ES-I3 (cell line): ENCODE data around the gene BCL2L12.
"Not testable (repeated sequence)": the region's sequence is repeated elsewhere in the genome, so short reads cannot be mapped to it uniquely, and the experiment has no call there.

ENCODE experiments used
- H3K36me3 ChIP-seq: 2 replicates; pipeline ENCODE4 v1.6.1; 2013; ENCODE audit warnings: mild to moderate bottlenecking, low read length, control low read depth, moderate library complexity; ENCODE audit not compliant: insufficient read depth
- H3K4me1 ChIP-seq: 2 replicates; pipeline ENCODE4 v1.6.1; 2013; ENCODE audit warnings: mild to moderate bottlenecking, control low read depth, low read length; ENCODE audit not compliant: insufficient read depth
- H3K9ac ChIP-seq: 2 replicates; pipeline ENCODE4 v1.6.1; 2013; ENCODE audit warnings: low read depth, mild to moderate bottlenecking, low read length, moderate library complexity
- H3K9me3 ChIP-seq: 2 replicates; pipeline ENCODE4 v1.6.1; 2013; ENCODE audit warnings: mild to moderate bottlenecking, low read length, moderate library complexity; ENCODE audit not compliant: control insufficient read depth, insufficient read depth

Gene BCL2L12

GRCh38 chr19:49665351-49666119 is at the start of gene BCL2L12, which contains the start of gene IRF3:
Gene BCL2L12, plus strand, starts transcription at chr19:49665933. Its CDS starts 760 bp downstream, at chr19:49666693.
Gene IRF3, minus strand, starts transcription at chr19:49665857. Its CDS starts 1,019 bp downstream, at chr19:49664838.
- Histone ChIP-seq H3K4me1 (no peaks in the 10 kb centered on the region; the same call in 1 of the 2 replicates), H3K36me3 (peaks cover under 1% of the 10 kb centered on the region; the same call in 1 of the 2 replicates), H3K9me3 (no peaks in the 10 kb centered on the region), H3K9ac (peak within 1 kb of the TSS; percentile 95)

- no peaks in the 10 kb centered on the region; the same call in 1 of the 2 replicates for H3K4me1 ChIP-seq
- H3K9me3 ChIP-seq, result no peaks in the 10 kb centered on the region
- peaks cover 14% of the 10 kb centered on the region for H3K36me3 ChIP-seq
- H3K9ac ChIP-seq, result no peak overlapping the region
Observed at GRCh38 chr19:49616532-49616931, 49.2 kb upstream of the BCL2L12 start.

DNA sequence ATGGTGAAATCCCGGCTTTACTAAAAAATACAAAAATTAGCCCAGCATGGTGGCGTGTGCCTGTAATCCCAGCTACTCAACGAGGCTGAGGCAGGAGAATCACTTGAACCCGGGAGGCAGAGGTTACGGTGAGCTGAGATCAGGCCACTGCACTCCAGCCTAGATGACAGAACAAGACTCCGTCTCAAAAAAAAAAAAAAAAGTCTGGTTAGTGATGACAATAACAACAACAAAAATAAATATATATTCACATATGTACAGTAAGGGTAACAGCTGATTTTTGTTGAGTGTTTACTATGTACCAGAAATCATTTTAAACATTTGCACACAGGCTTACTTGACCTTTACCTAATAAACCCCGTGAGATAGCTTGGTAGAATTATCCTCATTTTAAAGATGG is 48.8 kb upstream of the BCL2L12 start:
- no peak overlapping the region for H3K9ac ChIP-seq
- H3K9me3 ChIP-seq, result no peaks in the 10 kb centered on the region
- peaks cover 14% of the 10 kb centered on the region for H3K36me3 ChIP-seq
- no peaks in the 10 kb centered on the region; the same call in 1 of the 2 replicates for H3K4me1 ChIP-seq

DNA sequence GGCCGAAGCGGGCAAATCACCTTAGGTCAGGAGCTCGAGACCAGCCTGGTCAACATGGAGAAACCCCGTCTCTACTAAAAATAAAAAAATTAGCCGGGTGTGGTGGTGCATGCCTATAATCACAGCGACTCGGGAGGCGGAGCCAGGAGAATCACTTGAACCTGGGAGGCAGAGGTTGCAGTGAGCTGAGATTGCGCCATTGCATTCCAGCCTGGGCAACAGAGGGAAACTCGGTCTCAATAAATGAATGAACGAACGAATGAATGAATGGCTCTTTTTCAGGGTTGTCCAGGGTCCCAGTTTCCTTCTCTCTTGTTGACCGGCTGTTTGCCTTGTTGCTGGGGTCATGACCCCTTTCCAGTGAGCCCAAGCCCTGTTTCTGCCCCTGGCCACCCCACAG is 47.9 kb upstream of the BCL2L12 start:
- not testable (repeated sequence) for H3K4me1 ChIP-seq, H3K9ac ChIP-seq, H3K9me3 ChIP-seq
- H3K36me3 ChIP-seq, result peaks cover 14% of the 10 kb centered on the region

DNA sequence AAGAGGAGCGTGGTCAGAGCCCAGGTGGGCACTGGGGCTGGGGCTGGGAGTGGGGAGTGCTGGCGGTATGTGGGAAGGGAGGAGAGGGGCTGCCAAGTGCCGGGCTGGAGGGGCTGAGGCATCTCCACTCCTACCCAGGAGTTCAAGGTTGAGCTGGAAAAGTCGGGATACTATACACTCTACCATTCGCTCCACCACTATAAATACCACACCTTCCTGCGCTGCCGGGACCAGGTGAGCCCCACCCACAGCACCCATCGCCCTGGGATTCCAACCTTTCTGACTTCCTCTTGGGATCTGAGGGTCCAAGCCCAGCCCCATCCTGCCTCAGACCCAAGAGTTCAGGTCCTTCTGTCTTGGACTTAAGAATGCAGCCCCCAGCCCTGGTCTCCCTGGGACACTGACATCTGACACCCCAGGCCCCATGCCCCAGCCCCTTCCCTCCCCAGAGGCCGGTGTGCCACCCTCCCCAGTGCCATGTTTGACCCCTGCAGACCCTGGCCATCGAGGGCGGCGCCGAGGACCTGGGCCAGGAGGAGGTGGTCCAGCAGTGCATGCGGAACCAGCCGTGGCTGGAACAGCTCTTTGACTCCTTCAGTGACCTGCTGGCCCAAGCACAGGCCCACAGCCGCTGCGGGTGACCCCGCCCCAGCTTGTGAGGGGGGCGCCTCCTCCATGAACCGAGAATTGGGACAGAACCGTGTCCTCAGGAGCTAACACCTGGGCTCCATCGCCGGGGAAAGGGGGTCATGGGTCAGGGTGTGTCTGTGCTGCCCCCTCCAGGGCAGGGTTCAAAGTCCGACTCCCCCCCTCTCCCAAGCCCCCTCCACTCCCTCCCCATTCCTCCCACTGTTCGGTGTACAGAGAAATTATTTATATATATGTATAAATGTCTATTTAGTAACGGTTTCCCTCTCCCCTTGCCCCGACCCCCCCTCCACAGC is 40.5 kb upstream of the BCL2L12 start:
- H3K36me3 ChIP-seq, result peaks cover 3% of the 10 kb centered on the region
- no peak overlapping the region for H3K9ac ChIP-seq
- no peaks in the 10 kb centered on the region for H3K9me3 ChIP-seq
- H3K4me1 ChIP-seq, result no peaks in the 10 kb centered on the region

- Histone ChIP-seq H3K9ac (no peak overlapping the region), H3K9me3 (no peaks in the 10 kb centered on the region), H3K4me1 (no peaks in the 10 kb centered on the region), H3K36me3 (peaks cover 3% of the 10 kb centered on the region)
Observed at GRCh38 chr19:49626226-49626625, 39.5 kb upstream of the BCL2L12 start.

- no peaks in the 10 kb centered on the region for H3K9me3 ChIP-seq
- no peaks in the 10 kb centered on the region for H3K4me1 ChIP-seq
- H3K9ac ChIP-seq, result no peak overlapping the region
- H3K36me3 ChIP-seq, result peaks cover 3% of the 10 kb centered on the region
Observed at GRCh38 chr19:49629659-49630058, 36.1 kb upstream of the BCL2L12 start.

DNA sequence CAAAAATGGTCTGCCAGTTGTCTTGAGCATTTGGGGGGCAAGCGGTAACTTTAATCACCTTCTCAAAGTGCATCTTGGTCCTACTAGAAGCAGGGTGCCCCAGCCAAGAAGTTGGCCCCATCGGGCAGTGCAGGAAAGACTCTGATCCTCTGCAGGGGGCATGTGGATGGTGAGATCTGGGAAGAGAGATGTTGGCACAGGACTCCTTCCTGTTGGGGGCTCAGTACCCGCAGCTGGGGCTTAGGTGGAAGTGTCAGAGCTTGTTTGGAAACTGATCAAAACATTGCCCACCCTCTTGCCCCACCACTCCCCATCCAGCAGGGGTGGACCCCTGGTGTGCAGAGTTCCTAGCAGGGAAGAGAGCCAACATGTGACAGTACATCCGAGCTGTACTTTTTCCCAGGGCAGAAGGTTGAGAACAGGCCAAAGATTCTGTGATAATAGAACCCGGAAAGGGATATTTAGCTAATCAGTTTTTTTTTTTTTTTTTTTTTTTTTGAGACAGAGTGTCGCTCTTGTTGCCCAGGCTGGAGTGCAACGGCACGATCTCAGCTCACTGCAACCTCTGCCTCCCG is 34.6 kb upstream of the BCL2L12 start:
- H3K36me3 ChIP-seq, result peaks cover 3% of the 10 kb centered on the region; the same call in 1 of the 2 replicates
- no peaks in the 10 kb centered on the region; the same call in 1 of the 2 replicates for H3K4me1 ChIP-seq
- no peak overlapping the region for H3K9ac ChIP-seq
- no peaks in the 10 kb centered on the region for H3K9me3 ChIP-seq

GRCh38 chr19:49631610-49632192 is 34.0 kb upstream of the BCL2L12 start:
- Histone ChIP-seq H3K9ac (no peak overlapping the region), H3K36me3 (peaks cover 3% of the 10 kb centered on the region; the same call in 1 of the 2 replicates), H3K9me3 (no peaks in the 10 kb centered on the region), H3K4me1 (peaks cover 3% of the 10 kb centered on the region; the same call in 1 of the 2 replicates)

DNA sequence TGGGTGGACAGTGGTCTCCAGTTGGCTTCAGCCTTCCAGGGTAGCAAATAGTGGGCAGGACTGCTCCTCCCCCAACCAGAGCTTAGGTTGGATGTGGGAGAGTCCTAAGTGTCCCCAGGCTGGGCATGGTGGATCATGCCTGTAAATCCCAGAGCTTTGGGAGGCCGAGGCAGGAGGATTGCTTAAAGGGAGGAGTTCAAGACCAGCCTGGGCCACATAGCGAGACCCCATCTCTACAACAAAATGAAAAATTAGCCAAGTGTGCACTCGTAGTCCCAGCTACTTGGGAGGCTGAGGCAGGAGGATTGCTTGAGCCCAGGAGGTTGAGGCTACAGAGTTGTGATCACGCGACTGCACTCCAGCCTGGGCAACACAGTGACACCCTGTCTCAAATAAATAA is 33.2 kb upstream of the BCL2L12 start:
- peaks cover 3% of the 10 kb centered on the region; the same call in 1 of the 2 replicates for H3K4me1 ChIP-seq
- H3K9ac ChIP-seq, result no peak overlapping the region
- no peaks in the 10 kb centered on the region for H3K36me3 ChIP-seq
- no peaks in the 10 kb centered on the region for H3K9me3 ChIP-seq

- H3K36me3 ChIP-seq, H3K4me1 ChIP-seq, H3K9ac ChIP-seq, H3K9me3 ChIP-seq: not testable (repeated sequence)
Observed at GRCh38 chr19:49633273-49633672, 32.5 kb upstream of the BCL2L12 start.

DNA sequence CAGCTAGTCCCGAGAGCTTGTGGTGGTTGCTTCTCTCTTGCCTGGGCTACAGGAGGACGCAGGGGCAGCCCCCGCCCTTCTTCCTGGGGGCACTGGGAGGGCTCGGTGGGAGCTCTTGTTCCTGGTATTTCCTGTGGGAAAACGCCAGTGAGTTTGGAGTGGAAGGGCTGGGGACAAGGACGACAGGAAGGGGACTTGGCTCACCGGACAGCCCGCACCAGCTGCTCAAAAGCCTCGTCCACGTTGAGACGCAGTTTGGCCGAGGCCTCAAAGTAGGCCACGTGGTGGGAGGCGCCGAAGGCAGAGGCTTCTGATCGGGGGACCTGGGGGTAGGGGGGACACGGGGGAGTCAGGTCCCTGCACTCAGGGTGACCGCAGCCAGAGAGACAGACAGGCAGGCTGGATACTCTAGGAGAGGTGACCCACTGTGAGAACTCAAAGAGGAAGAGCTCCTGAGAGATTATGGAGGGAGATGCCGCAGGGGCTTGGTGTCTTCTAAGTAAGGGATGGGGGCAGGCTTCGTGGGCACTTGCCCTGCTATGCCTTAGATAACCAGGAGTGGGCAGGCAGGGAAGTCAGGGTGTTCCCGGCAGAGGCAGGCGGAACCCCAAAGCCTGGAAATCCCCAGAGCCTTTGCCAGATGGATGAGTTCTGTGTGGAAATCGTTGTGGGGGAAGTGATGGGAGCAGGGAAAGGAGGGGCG is 30.1 kb upstream of the BCL2L12 start:
- H3K9ac ChIP-seq, result no peak overlapping the region

DNA sequence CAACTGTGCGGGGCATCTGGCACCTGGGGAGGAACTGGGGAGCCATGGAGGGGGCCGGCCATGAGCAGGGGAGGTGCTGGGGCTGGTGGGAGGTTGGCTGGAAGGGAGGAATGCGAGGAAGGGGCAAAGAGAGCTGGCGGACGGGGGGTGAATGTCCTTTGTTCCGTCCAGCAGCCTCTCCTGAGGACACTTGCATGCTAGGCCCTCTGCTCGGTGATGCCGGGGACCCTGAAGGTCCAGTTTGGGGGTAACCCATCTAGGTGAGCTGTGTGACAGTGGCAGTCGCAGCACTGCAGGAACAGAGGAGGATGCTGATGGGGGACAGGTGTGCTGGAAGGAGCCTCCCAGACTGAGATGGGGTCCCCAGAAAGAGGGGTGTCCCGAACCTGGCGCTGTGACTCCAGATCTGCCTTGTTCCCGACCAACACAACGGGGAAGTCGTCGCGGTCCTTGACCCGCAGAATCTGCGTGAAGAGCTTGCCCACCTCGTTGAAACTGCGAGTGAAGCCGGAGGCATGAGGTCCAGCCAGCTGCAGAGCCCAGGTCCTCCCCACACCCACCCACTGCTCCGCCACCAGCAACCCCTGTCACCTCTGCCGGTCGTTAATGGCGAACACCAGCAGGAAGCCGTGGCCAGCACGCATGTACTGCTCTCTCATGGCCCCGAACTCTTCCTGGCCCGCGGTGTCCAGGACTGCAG is 29.4 kb upstream of the BCL2L12 start:
- no peak overlapping the region for H3K9ac ChIP-seq
- H3K36me3 ChIP-seq, result no peaks in the 10 kb centered on the region
- no peaks in the 10 kb centered on the region for H3K9me3 ChIP-seq
- peaks cover 3% of the 10 kb centered on the region; the same call in 1 of the 2 replicates for H3K4me1 ChIP-seq

More for the DNA sequence above, 30.1 kb upstream of the BCL2L12 start:
- H3K36me3 ChIP-seq, result no peaks in the 10 kb centered on the region
- H3K4me1 ChIP-seq, result peaks cover 3% of the 10 kb centered on the region; the same call in 1 of the 2 replicates
- H3K9me3 ChIP-seq, result no peaks in the 10 kb centered on the region
